ENCODE results near the gene ZNF33B. TPM values are rescaled to one million over a fixed set of nuclear protein-coding genes. Genes with fewer than 3 reads are reported as not detected.

The ZNF33B gene
- polyA plus RNA-seq, 1 donor from 2014 or later, result 6.7 TPM

GRCh38 chr10:42637648-42638054 is 719 bp downstream of the ZNF33B start:
- Mint-ChIP-seq H3K27me3 (no peaks in the 10 kb centered on the region), H3K27ac (peak overlapping the region; percentile 89 to 98 (median 98)), H3K9me3 (no peaks in the 10 kb centered on the region), H3K4me1 (peaks cover 20 to 28% (median 21%) of the 10 kb centered on the region in 3 donors), H3K36me3 (peaks cover 11% of the 10 kb centered on the region), H3K4me3 (peak overlapping the region; percentile 97 to 98 (median 98))

- H3K4me3 Mint-ChIP-seq, result peak overlapping the region; percentile 18 to 98 (median 98)
- H3K4me1 Mint-ChIP-seq, result peaks cover 20 to 30% (median 21%) of the 10 kb centered on the region in 3 donors
- H3K9me3 Mint-ChIP-seq, result no peaks in the 10 kb centered on the region
- H3K27me3 Mint-ChIP-seq, result no peaks in the 10 kb centered on the region
- peak overlapping the region in 2 of 3 donors; percentile 98 for H3K27ac Mint-ChIP-seq
- H3K36me3 Mint-ChIP-seq, result peaks cover 11% of the 10 kb centered on the region
These were observed 1.2 kb downstream of the ZNF33B start for GRCh38 chr10:42637142-42637541.

GRCh38 chr10:42635098-42635497 is 3.3 kb downstream of the ZNF33B start:
- H3K4me1 Mint-ChIP-seq, result peaks cover 21 to 36% (median 25%) of the 10 kb centered on the region in 3 donors
- no peak overlapping the region for H3K27ac Mint-ChIP-seq
- H3K9me3 Mint-ChIP-seq, result no peaks in the 10 kb centered on the region
- H3K27me3 Mint-ChIP-seq, result no peaks in the 10 kb centered on the region
- H3K4me3 Mint-ChIP-seq, result peak overlapping the region in 2 of 4 donors; percentile 12 to 47
- peaks cover 16% of the 10 kb centered on the region for H3K36me3 Mint-ChIP-seq

GRCh38 chr10:42632564-42632963 is 5.8 kb downstream of the ZNF33B start:
- no peaks in the 10 kb centered on the region for H3K9me3 Mint-ChIP-seq
- H3K27me3 Mint-ChIP-seq, result no peaks in the 10 kb centered on the region
- H3K4me1 Mint-ChIP-seq, result peaks cover 17 to 32% (median 18%) of the 10 kb centered on the region in 3 donors
- H3K36me3 Mint-ChIP-seq, result peaks cover 31% of the 10 kb centered on the region
- H3K27ac Mint-ChIP-seq, result no peak overlapping the region
- no peak overlapping the region for H3K4me3 Mint-ChIP-seq

- Mint-ChIP-seq H3K4me3 (no peak overlapping the region), H3K9me3 (peaks cover 0 to 6% (median 0%) of the 10 kb centered on the region in 3 donors), H3K4me1 (peaks cover 9 to 21% (median 10%) of the 10 kb centered on the region in 3 donors), H3K27ac (peak overlapping the region in 1 of 3 donors; percentile 46), H3K36me3 (peaks cover 38% of the 10 kb centered on the region), H3K27me3 (no peaks in the 10 kb centered on the region)
These were observed 7.7 kb downstream of the ZNF33B start for GRCh38 chr10:42630537-42631134.

- Mint-ChIP-seq H3K27ac (peak overlapping the region in 1 of 3 donors; percentile 89), H3K4me3 (no peak overlapping the region), H3K27me3 (no peaks in the 10 kb centered on the region), H3K9me3 (peaks cover 0 to 11% (median 3%) of the 10 kb centered on the region in 3 donors), H3K4me1 (peaks cover 0 to 10% (median 10%) of the 10 kb centered on the region in 3 donors), H3K36me3 (peaks cover 41% of the 10 kb centered on the region)
These were observed 14.4 kb downstream of the ZNF33B start for GRCh38 chr10:42623929-42624328.

DNA sequence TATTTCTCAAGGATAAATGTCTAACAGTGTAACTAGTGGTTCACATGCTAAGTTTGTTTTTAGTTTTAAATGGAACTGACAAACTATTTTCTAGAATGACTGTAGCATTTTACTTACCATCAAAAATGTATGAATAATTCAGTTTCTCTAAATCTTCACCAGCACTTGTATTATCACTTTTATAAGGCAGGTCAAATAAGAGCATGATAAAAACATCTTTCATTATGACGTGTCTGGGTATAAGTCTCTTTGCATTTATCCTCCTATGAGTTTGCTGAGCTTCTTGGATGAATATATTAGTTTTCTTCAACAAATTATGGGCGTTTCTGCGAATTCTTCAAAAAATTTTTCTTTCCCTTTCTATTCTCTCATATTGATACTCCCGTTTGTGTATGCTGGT is 19.9 kb downstream of the ZNF33B start:
- H3K27ac Mint-ChIP-seq, result no peak overlapping the region
- peaks cover 0 to 4% (median 0%) of the 10 kb centered on the region in 3 donors for H3K9me3 Mint-ChIP-seq
- peaks cover 6 to 11% (median 8%) of the 10 kb centered on the region in 3 donors for H3K4me1 Mint-ChIP-seq
- peaks cover 22% of the 10 kb centered on the region for H3K36me3 Mint-ChIP-seq
- no peak overlapping the region for H3K4me3 Mint-ChIP-seq
- H3K27me3 Mint-ChIP-seq, result no peaks in the 10 kb centered on the region

DNA sequence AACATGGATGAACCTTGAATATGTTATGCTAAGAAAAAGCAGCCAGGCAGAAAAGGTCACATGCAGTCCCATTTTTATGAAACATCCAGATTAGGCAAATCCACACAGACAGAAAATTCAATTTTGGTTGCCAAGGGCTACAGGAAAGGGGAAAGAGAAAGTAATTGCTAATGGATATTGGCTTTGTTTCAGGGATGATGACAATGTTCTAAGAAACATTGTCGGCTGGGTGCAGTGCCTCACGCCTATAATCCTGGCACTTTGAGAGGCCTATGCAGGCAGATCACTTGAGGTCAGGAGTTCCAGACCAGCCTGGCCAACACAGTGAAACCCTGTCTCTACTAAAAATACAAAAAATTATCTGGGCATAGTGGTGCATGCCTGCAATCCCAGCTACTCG is 23.0 kb downstream of the ZNF33B start:
- Mint-ChIP-seq H3K27ac (no peak overlapping the region), H3K4me1 (peaks cover 5 to 9% (median 6%) of the 10 kb centered on the region in 3 donors), H3K9me3 (peaks cover 0 to 8% (median 0%) of the 10 kb centered on the region in 3 donors)

GRCh38 chr10:42609872-42610271 is 28.5 kb downstream of the ZNF33B start:
- no peaks in the 10 kb centered on the region for H3K27me3 Mint-ChIP-seq
- peaks cover 15% of the 10 kb centered on the region for H3K36me3 Mint-ChIP-seq
- H3K4me1 Mint-ChIP-seq, result peaks cover 16 to 21% (median 17%) of the 10 kb centered on the region in 3 donors
- peaks cover 1 to 11% (median 3%) of the 10 kb centered on the region in 3 donors for H3K9me3 Mint-ChIP-seq
- peak overlapping the region in 2 of 4 donors; percentile 44 to 67 for H3K4me3 Mint-ChIP-seq
- peak overlapping the region in 2 of 3 donors; percentile 87 to 90 for H3K27ac Mint-ChIP-seq

More for the DNA sequence above, 23.0 kb downstream of the ZNF33B start:
- H3K27me3 Mint-ChIP-seq, result no peaks in the 10 kb centered on the region
- H3K36me3 Mint-ChIP-seq, result peaks cover 20% of the 10 kb centered on the region
- no peak overlapping the region for H3K4me3 Mint-ChIP-seq

GRCh38 chr10:42598249-42598873 is 40.0 kb downstream of the ZNF33B start:
- H3K27me3 Mint-ChIP-seq, result no peaks in the 10 kb centered on the region
- no peak overlapping the region for H3K27ac Mint-ChIP-seq
- no peaks in the 10 kb centered on the region for H3K4me1 Mint-ChIP-seq
- H3K36me3 Mint-ChIP-seq, result peaks cover 48% of the 10 kb centered on the region
- H3K4me3 Mint-ChIP-seq, result no peak overlapping the region
- peaks cover 13 to 36% (median 21%) of the 10 kb centered on the region in 3 donors for H3K9me3 Mint-ChIP-seq

GRCh38 chr10:42596196-42596595 is 42.2 kb downstream of the ZNF33B start:
- Mint-ChIP-seq H3K9me3 (peaks cover 17 to 49% (median 39%) of the 10 kb centered on the region in 3 donors), H3K27ac (no peak overlapping the region), H3K4me3 (no peak overlapping the region), H3K4me1 (no peaks in the 10 kb centered on the region), H3K36me3 (peaks cover 65% of the 10 kb centered on the region), H3K27me3 (no peaks in the 10 kb centered on the region)

DNA sequence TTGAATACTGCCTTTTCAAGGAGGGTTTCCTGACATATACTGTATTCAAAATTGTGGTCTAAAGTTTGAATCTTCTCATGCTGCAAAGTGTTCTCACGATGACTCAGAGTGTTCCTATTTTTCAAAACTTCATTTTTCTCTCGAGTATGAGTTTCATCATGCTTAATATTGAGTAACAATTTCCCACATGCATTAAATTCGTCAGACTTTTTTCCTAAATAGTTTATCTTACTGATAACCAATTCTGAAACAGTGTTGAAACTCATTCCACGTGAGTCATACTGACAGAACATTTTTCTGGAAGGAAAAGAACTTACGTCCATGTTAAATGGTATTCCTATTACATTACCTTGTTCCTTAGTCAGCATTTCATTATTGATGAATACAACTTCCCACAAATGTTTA is 44.1 kb downstream of the ZNF33B start:
- Mint-ChIP-seq H3K27me3 (no peaks in the 10 kb centered on the region), H3K4me1 (no peaks in the 10 kb centered on the region), H3K27ac (no peak overlapping the region), H3K36me3 (peaks cover 65% of the 10 kb centered on the region), H3K4me3 (peak overlapping the region in 1 of 4 donors; percentile 28), H3K9me3 (peaks cover 20 to 54% (median 42%) of the 10 kb centered on the region in 3 donors)

DNA sequence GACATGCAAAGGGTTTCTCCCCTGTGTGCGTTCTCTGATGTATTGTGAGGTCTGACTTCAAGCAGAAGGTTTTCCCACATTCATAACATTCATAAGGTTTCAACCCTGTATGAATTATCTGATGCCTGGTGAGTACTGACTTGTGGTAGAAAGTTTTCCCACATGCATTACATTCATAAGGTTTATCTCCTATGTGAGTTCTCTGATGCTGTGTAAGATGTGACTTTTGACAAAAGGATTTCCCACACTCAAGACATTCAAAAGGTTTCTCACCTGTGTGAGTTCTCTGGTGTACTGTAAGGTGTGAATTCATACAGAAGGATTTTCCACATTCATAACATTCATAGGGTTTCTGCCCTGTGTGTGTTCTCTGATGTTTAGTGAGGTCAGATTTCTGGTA is 45.1 kb downstream of the ZNF33B start:
- Mint-ChIP-seq H3K4me3 (no peak overlapping the region), H3K4me1 (no peaks in the 10 kb centered on the region), H3K9me3 (peaks cover 18 to 55% (median 42%) of the 10 kb centered on the region in 3 donors), H3K27ac (no peak overlapping the region), H3K27me3 (no peaks in the 10 kb centered on the region), H3K36me3 (peaks cover 64% of the 10 kb centered on the region)

DNA sequence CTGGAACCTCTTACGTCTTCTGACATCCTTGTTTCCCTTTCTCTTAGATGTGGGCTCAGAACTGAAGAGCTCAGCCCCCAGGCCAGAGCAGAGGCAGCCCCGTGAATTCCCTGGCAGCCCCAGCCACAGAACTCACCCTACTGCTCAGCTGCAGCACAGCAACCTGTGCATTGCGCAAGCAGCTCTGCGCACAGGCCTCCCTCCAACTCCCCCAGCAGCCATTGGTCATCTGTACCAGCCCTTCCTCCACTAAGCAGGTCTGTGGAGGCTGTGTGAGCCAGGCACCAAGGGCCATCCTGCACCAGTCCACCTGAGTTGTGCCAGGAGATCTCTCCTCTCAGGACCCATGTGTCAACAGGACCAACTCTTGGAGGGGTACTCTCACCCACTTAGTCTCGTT is 54.5 kb downstream of the ZNF33B start:
- Mint-ChIP-seq H3K36me3 (peaks cover 18% of the 10 kb centered on the region), H3K27me3 (no peaks in the 10 kb centered on the region), H3K4me3 (no peak overlapping the region), H3K9me3 (peaks cover 4 to 15% (median 8%) of the 10 kb centered on the region in 3 donors), H3K27ac (no peak overlapping the region), H3K4me1 (no peaks in the 10 kb centered on the region)

GRCh38 chr10:42578019-42578418 is 60.4 kb downstream of the ZNF33B start:
- H3K27me3 Mint-ChIP-seq, result no peaks in the 10 kb centered on the region
- peaks cover 6% of the 10 kb centered on the region for H3K36me3 Mint-ChIP-seq
- peaks cover 0 to 7% (median 7%) of the 10 kb centered on the region in 3 donors for H3K4me1 Mint-ChIP-seq
- no peak overlapping the region for H3K4me3 Mint-ChIP-seq
- peaks cover 2 to 6% (median 5%) of the 10 kb centered on the region in 3 donors for H3K9me3 Mint-ChIP-seq
- no peak overlapping the region for H3K27ac Mint-ChIP-seq

Data from IgD-negative memory B cell (primary cell).